NCI-H510A treated with DMSO at 0.1 percent for 48 hours (cell line): ENCODE results near the gene PTPRN2.
A peak's percentile ranks its signal among the peaks of the same experiment; 100 is the strongest.

ENCODE experiments used
- DNase-seq: peaks from one replicate; lab custom pipeline; 2025; lab: John Stamatoyannopoulos, UW

The PTPRN2 gene

DNA sequence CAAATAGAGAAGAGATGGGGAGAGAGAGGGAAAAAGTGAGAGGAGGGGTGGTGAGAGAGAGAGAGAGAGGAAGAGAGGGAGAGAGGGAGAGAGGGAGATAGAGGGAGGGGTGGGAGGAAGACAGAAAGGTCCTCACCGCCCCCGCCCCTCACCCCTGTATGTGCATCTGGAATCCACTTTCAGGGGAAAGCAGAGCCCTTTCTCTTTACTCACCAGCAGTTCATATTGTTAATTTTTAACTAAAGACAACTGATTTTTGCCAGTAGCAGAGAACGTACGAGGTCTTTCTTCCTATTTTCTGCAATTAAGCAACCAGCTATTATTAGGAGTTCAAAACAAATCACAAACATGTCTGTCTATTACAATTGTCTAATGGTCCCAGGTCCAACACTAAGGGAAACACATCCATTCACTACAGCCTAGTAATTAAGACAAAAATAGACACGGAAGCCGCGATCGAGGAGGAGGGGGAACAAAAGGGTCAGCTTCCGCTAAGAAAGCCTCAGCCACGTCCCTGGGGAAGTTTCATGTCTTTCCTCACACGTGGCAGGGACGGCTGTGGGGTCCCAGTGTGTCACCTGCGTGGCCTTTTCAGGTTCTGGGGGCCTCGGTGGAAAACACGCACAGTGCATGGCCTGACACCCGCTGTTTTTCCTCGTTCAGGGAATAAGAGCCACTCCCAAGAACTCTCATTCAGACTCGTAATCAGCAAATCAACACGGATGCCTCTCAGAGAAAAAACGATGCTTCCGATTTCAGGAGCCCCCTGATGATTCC, 572.0 kb downstream of the PTPRN2 start:
- no peak for DNase-seq

DNA sequence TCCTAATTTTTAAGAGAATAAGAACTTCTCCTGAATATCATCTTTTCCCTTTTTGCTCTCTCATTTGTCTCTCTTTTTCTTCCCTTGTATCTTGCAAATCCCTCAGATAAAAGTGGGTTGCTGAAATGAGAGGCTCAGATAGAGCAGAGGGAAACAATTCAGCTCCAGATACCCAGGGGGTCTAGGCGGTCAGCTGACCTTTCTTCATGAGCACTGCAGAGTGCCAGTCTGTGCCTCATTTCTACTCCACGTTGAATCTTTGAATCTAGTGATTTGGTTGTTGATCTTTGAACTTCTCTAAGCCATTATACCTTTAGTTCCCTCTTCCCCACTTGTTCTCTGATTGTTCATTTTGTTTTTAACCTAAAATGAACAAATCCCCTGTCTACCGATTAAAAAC, 572.6 kb downstream of the PTPRN2 start:
- no peak for DNase-seq

- DNase-seq: peak; percentile 47
Observed at GRCh38 chr7:158013085-158013668, 574.4 kb downstream of the PTPRN2 start.

GRCh38 chr7:158011941-158012340, 575.7 kb downstream of the PTPRN2 start:
- DNase-seq: no peak

DNA sequence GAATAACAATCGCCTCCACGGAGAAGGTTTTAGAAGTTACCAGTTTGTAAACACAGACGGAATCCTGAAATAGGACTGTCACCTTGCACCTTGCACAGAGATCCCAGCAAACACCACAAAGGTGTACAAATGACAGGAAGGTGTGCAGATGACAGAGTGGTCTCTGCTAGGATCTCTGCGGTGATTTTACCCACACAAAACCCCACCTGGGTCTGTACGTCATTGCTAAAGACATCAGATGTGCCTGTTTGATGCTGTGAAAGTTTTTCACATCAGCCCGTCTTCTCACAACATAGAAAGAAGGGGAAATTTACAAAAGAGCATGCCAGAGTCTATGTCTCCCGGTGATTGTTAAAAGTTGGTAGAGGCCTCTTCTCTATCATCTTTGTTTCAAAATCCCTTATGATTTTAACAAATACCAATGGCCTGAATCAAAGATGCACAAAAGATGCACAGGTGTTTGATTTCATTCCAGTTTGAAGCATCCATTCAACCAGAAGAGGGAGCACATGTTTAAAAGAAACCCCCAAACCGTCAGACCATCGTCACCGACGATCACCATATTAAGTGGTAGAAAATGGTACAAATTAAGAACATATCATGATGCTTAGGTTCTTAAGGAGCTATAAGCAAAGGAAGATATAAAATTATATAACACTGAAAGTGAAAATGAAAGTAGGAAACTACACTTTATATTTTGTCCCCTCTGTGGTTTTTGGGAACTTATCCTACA, 576.5 kb downstream of the PTPRN2 start:
- no peak for DNase-seq

GRCh38 chr7:158009886-158010285, 577.7 kb downstream of the PTPRN2 start:
- DNase-seq: no peak

- DNase-seq: no peak
Observed at GRCh38 chr7:158008267-158008666, 579.4 kb downstream of the PTPRN2 start.

- no peak for DNase-seq
Observed at GRCh38 chr7:158007697-158008257, 579.8 kb downstream of the PTPRN2 start.

DNA sequence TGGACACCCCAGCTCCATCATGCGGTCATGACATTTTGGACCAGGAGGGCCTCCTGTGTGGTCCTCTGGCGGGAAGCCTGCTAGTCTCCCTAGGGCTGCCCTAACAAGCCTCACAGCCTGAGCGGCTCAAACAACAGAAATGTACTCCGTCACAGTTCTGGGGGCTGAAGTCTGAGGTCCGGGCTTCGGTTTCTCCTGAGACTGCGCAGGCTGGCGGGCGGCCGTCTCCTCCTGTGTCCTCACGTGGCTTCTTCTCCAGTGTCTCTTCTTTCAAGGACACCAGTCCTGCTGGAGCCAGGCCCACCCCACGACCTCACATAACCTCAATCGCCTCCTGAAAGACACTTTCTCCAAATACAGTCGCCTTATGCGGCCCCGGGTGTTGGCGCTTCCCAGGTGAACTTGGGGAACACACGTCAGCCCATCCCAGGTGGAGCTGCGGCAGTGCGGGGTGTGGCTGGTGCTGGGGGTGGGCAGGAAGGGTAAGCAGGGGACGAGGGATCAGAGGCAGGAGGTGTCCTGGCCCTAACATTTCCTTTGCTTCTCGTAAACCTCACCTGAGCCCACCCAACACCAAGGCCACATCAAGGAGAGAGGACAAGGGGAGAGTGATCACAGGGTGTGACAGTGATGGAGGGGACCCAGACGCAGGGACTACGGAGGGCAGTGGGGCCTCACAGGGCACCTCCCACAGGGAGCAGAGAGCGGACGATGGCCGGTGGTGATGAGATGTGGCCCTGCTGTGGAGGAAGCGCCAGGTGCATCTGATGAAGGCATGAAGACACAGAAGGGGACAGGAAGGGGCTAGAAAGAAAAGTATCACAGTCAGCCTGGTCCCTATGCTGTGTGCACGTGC, 580.6 kb downstream of the PTPRN2 start:
- DNase-seq: no peak

- no peak for DNase-seq
Observed at GRCh38 chr7:158005531-158005930, 582.1 kb downstream of the PTPRN2 start.

- no peak for DNase-seq
Observed at GRCh38 chr7:158004123-158004490, 583.5 kb downstream of the PTPRN2 start.

GRCh38 chr7:158003441-158004122, 584.0 kb downstream of the PTPRN2 start:
- no peak for DNase-seq

- no peak for DNase-seq
Observed at GRCh38 chr7:158002486-158003080, 585.0 kb downstream of the PTPRN2 start.

DNA sequence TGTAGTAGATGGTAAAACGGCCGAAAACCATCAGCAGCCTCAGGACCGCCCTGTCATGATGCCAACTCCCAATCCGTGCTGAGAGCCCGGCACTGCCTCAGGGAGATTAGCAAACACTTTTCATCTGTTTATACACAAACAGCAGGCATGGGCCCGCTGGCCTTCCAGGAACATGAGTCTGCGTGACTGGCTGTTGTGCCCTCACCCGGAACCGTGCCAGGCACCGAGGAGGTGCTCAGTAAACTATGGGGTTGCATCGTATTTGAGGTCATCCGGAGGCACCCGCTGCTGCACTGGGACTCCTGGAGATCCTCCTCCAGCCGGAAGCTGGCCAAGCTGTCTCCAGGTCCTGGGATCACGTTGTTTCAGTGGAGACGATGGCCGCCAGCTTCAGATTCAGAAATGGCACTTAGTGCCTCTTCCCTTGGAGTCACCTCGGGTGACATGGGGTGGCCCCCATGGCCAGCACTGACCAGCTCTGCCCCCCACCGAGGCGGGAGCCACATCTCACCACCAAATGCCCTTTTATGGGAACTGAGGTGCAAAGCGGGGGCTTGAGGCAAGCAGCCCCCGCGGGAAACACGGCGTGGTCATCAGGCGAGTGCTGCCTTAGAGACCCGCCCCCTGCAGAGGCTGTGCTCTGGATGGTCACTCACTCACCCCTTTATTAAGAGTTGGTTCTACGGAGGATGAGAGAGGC, 585.9 kb downstream of the PTPRN2 start:
- peak; percentile 85 for DNase-seq

- no peak for DNase-seq
Observed at GRCh38 chr7:158001003-158001402, 586.6 kb downstream of the PTPRN2 start.

GRCh38 chr7:158000160-158000559, 587.5 kb downstream of the PTPRN2 start:
- peak; percentile 66 for DNase-seq

DNA sequence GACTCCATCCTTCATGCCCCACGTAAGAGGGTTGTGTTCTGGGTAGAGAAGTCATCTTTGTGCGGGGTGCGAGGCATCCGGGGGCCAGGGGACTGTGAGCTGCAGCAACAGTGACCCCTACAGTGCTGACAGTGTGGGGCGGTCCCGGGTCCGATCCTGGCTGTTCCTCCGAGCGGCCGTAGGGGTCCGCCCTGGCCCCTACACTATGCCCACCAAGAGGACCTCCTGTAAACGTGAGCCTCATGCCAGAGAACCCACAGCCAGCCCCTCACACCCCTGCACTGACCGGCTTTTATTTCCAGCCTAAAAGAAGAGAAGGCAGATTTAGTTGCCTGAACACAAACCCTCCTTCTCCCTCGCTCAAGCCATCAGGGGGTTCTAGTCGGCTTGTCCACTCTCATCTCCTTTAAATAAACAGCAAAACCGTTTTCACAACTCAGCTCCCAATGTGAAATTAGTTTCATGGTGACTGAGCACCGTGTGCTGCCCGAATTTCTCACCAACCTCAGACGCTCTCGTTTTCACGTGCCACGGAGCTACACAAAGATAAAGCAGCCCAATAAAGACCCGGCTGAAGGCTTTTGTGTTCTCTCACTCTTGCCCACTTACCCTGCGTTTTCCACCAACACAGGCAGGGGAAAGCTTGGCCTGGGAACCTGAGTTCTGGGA, 588.6 kb downstream of the PTPRN2 start:
- DNase-seq: no peak

GRCh38 chr7:157997471-157997870, 590.2 kb downstream of the PTPRN2 start:
- DNase-seq: no peak

GRCh38 chr7:157997080-157997440, 590.6 kb downstream of the PTPRN2 start:
- no peak for DNase-seq
